ENCODE data around the gene TMEM266. TPM values are rescaled to one million over a fixed set of nuclear protein-coding genes. Genes with fewer than 3 reads are reported as not detected.

The TMEM266 gene
- total RNA-seq, 2 experiments from 2014 or later, result not detected

GRCh38 chr15:76153241-76154197 is 93.7 kb downstream of the TMEM266 start:
- ATAC-seq (ENCODE audit: poor library complexity) (no peak), DNase-seq (no peak)
- H3K9me3 Mint-ChIP-seq, result no peaks in the 10 kb centered on the region
- H3K9me3 ChIP-seq (ENCODE audit: control insufficient read depth in 1 of 2, insufficient read depth in 1 of 2, low read length in 2 of 2), result no peaks in the 10 kb centered on the region
- no peaks in the 10 kb centered on the region for H3K27me3 Mint-ChIP-seq
- no peaks in the 10 kb centered on the region for H3K36me3 Mint-ChIP-seq (ENCODE audit: low read depth)
- no peaks in the 10 kb centered on the region for H3K4me1 Mint-ChIP-seq (ENCODE audit: low read depth)
- CTCF ChIA-PET, result interaction anchor here (1.3 to 4.0 kb wide), 2 partner anchors 14 kb away, joined by 3 to 23 read pairs; no protein-coding TSS in a partner anchor
- H3K27me3 ChIP-seq (ENCODE audit: control insufficient read depth in 1 of 2, insufficient read depth in 2 of 2, low read length in 2 of 2), result no peaks in the 10 kb centered on the region
- peaks cover 8% of the 10 kb centered on the region for H3K4me1 ChIP-seq (ENCODE audit: insufficient read depth, low read length)
- intact Hi-C loops (cut with DNase I, micrococcal nuclease), result no loop called here
- TF ChIP-seq CTCF (IDR thresholded peaks at IDR 0.05), result no peak
- H3K27ac ChIP-seq (ENCODE audit: low read depth in 1 of 2, low read length in 2 of 2), result no peak overlapping the region
- POLR2A ChIA-PET, result no interaction called here
- no peak overlapping the region for H3K27ac Mint-ChIP-seq
- H3K4me3 ChIP-seq (ENCODE audit: low read length), result no peak overlapping the region
- no peaks in the 10 kb centered on the region for H3K36me3 ChIP-seq (ENCODE audit: insufficient read depth, low read length)
- no peak overlapping the region for H3K4me3 Mint-ChIP-seq

- H3K36me3 Mint-ChIP-seq (ENCODE audit: low read depth), result no peaks in the 10 kb centered on the region
Observed at GRCh38 chr15:76155731-76156130, 95.9 kb downstream of the TMEM266 start.

GRCh38 chr15:76158226-76158625 is 98.4 kb downstream of the TMEM266 start:
- ChIA-PET CTCF (no interaction called here), POLR2A (no interaction called here)
- Mint-ChIP-seq H3K27ac (no peak overlapping the region), H3K4me3 (no peak overlapping the region), H3K27me3 (no peaks in the 10 kb centered on the region), H3K4me1 (ENCODE audit: low read depth) (no peaks in the 10 kb centered on the region), H3K36me3 (ENCODE audit: low read depth) (no peaks in the 10 kb centered on the region), H3K9me3 (no peaks in the 10 kb centered on the region)
- H3K9me3 ChIP-seq (ENCODE audit: control insufficient read depth in 1 of 2, insufficient read depth in 1 of 2, low read length in 2 of 2), result no peaks in the 10 kb centered on the region
- no peaks in the 10 kb centered on the region for H3K4me1 ChIP-seq (ENCODE audit: insufficient read depth, low read length)
- no peak overlapping the region for H3K4me3 ChIP-seq (ENCODE audit: low read length)
- intact Hi-C loops (cut with DNase I, micrococcal nuclease), result no loop called here
- ATAC-seq (ENCODE audit: poor library complexity) (no peak), DNase-seq (no peak)
- TF ChIP-seq CTCF (IDR thresholded peaks at IDR 0.05), result no peak
- no peaks in the 10 kb centered on the region for H3K36me3 ChIP-seq (ENCODE audit: insufficient read depth, low read length)
- H3K27me3 ChIP-seq (ENCODE audit: control insufficient read depth in 1 of 2, insufficient read depth in 2 of 2, low read length in 2 of 2), result no peaks in the 10 kb centered on the region
- H3K27ac ChIP-seq (ENCODE audit: low read depth in 1 of 2, low read length in 2 of 2), result no peak overlapping the region

More at GRCh38 chr15:76155731-76156130, 95.9 kb downstream of the TMEM266 start:
- Histone ChIP-seq H3K9me3 (ENCODE audit: control insufficient read depth in 1 of 2, insufficient read depth in 1 of 2, low read length in 2 of 2) (no peaks in the 10 kb centered on the region), H3K4me3 (ENCODE audit: low read length) (no peak overlapping the region), H3K27me3 (ENCODE audit: control insufficient read depth in 1 of 2, insufficient read depth in 2 of 2, low read length in 2 of 2) (no peaks in the 10 kb centered on the region), H3K36me3 (ENCODE audit: insufficient read depth, low read length) (no peaks in the 10 kb centered on the region), H3K4me1 (ENCODE audit: insufficient read depth, low read length) (peaks cover 5% of the 10 kb centered on the region), H3K27ac (ENCODE audit: low read depth in 1 of 2, low read length in 2 of 2) (no peak overlapping the region)
- Mint-ChIP-seq H3K4me1 (ENCODE audit: low read depth) (no peaks in the 10 kb centered on the region), H3K4me3 (no peak overlapping the region), H3K27ac (no peak overlapping the region), H3K9me3 (no peaks in the 10 kb centered on the region), H3K27me3 (no peaks in the 10 kb centered on the region)
- POLR2A ChIA-PET, result no interaction called here
- ATAC-seq (ENCODE audit: poor library complexity) (no peak), DNase-seq (no peak)
- CTCF ChIA-PET, result no interaction called here
- no peak for TF ChIP-seq CTCF (IDR thresholded peaks at IDR 0.05)
- intact Hi-C loops (cut with DNase I, micrococcal nuclease), result no loop called here

Measured in CD4-positive, alpha-beta T cell (primary cell).